ENCODE results near the gene THSD8. TPM values are rescaled to one million over a fixed set of nuclear protein-coding genes. Genes with fewer than 3 reads are reported as not detected.

Gene THSD8
- 3.8 TPM for polyA plus RNA-seq
- long read RNA-seq, donor 1, result 0 reads
- long read RNA-seq, donor 2, result 0 reads
- long read RNA-seq, donor 3, result 0 reads
- long read RNA-seq, donor 4, result 0 reads
- long read RNA-seq, donor 5, result 0 reads
- long read RNA-seq, donor 6, result 0 reads
- long read RNA-seq, donor 7, result 0 reads
- long read RNA-seq, donor 8, result 0 reads
- long read RNA-seq, donor 9, result 0 reads
- long read RNA-seq, donor 10, result 0 reads
- long read RNA-seq, donor 11, result 0 reads

- peaks cover 27% of the 10 kb centered on the region for H3K4me1 ChIP-seq (ENCODE audit: control insufficient read depth, insufficient read depth, low read length)
- H3K4me3 ChIP-seq (ENCODE audit: low read length), result peak within 1 kb of the TSS; percentile 100
- WGBS (ENCODE audit: insufficient coverage, low lambda C conversion rate), result no CpG with 5 or more reads among the region's 78 CpGs
- peak; percentile 73 to 90 for DNase-seq
- H3K36me3 ChIP-seq (ENCODE audit: control insufficient read depth, insufficient read depth, low read length), result peaks cover 24% of the 10 kb centered on the region
- no peaks in the 10 kb centered on the region for H3K27me3 ChIP-seq (ENCODE audit: control insufficient read depth, insufficient read depth, low read length)
- H3K9me3 ChIP-seq (ENCODE audit: control insufficient read depth, low read depth, low read length), result peaks cover 7% of the 10 kb centered on the region
- H3K27ac ChIP-seq (ENCODE audit: low read length), result peak within 1 kb of the TSS; percentile 84
Observed at GRCh38 chr19:12801466-12802266, at the start of gene THSD8, which contains the start of gene PRDX2. Gene THSD8, plus strand, starts transcription at chr19:12802069. Its CDS starts 3 bp downstream, at chr19:12802072. Gene PRDX2, minus strand, starts transcription at chr19:12801800. Its CDS starts 539 bp downstream, at chr19:12801261.

DNA sequence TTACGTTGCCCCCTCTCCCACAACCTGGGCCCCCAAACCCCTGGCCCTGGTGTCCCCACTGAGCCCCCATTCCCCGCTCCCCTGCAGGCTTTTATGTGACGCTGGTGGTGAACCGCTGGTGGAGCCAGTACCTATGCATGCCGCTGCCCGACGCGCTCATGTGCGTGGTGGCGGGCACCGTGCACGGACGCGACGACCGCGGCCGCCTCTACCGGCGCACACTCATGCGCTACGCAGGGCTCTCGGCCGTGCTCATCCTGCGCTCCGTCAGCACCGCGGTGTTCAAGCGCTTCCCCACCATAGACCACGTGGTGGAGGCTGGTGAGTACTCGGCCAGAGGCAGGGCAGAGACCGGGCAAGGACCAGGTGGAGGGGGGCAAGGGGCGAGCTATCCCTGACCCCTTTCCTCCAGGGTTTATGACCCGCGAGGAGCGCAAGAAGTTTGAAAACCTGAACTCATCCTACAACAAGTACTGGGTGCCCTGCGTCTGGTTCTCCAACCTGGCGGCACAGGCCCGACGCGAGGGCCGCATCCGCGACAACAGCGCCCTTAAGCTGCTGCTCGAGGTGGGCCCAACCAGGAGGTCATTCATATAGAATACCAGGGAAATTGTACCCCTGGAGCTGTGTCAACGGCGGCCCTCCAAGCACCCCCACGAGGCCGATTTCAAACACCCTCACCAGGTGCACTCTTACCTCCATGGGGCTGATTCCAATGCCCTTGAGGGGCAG is 47.2 kb upstream of the THSD8 start:
- Histone ChIP-seq H3K4me3 (ENCODE audit: low read length) (no peak overlapping the region), H3K36me3 (ENCODE audit: control insufficient read depth, insufficient read depth, low read length) (no peaks in the 10 kb centered on the region), H3K4me1 (ENCODE audit: control insufficient read depth, insufficient read depth, low read length) (peaks cover 5% of the 10 kb centered on the region), H3K9me3 (ENCODE audit: control insufficient read depth, low read depth, low read length) (no peaks in the 10 kb centered on the region), H3K27me3 (ENCODE audit: control insufficient read depth, insufficient read depth, low read length) (peaks cover 33% of the 10 kb centered on the region), H3K27ac (ENCODE audit: low read length) (no peak overlapping the region)
- no CpG with 5 or more reads among the region's 50 CpGs for WGBS (ENCODE audit: insufficient coverage, low lambda C conversion rate)
- DNase-seq, result no peak

GRCh38 chr19:12756150-12756883 is 45.6 kb upstream of the THSD8 start:
- H3K27me3 ChIP-seq (ENCODE audit: control insufficient read depth, insufficient read depth, low read length), result peaks cover 22% of the 10 kb centered on the region
- H3K4me1 ChIP-seq (ENCODE audit: control insufficient read depth, insufficient read depth, low read length), result peaks cover 5% of the 10 kb centered on the region
- H3K36me3 ChIP-seq (ENCODE audit: control insufficient read depth, insufficient read depth, low read length), result no peaks in the 10 kb centered on the region
- H3K4me3 ChIP-seq (ENCODE audit: low read length), result no peak overlapping the region
- peaks cover 3% of the 10 kb centered on the region for H3K9me3 ChIP-seq (ENCODE audit: control insufficient read depth, low read depth, low read length)
- WGBS (ENCODE audit: insufficient coverage, low lambda C conversion rate), result 60% methylated on average over 1 of the region's 19 CpGs
- DNase-seq, result no peak
- no peak overlapping the region for H3K27ac ChIP-seq (ENCODE audit: low read length)

DNA sequence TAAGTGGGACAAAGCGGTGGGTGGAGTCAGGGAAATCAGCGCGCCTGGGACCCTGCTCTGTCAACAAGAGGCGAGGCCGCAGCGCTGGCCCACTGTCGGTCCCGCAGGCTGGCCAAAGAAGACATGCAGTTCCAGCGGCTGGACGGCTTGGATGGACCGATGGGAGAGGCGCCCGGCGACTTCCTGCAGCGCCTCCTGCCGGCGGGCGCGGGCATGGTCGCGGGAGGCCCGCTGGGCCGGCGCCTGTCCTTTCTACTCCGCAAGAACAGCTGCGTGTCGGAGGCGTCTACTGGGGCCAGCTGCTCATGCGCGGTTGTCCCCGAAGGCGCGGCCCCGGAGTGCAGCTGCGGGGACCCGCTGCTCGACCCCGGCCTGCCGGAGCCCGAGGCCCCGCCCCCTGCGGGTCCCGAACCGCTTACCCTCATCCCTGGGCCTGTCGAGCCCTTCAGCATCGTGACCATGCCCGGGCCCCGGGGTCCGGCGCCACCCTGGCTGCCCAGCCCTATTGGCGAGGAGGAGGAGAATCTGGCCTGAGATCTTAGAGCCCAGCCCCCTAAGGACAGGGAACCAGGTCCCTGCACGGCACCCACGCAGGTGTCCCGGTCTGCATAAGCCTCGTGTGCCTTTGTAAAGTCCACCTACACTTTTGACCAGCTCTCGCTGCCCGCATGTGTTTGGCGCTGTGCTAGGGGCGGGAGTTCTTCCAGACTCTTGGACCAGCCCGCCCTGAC is 44.2 kb upstream of the THSD8 start:
- peak; percentile 73 to 74 for DNase-seq
- Histone ChIP-seq H3K27ac (ENCODE audit: low read length) (no peak overlapping the region), H3K4me1 (ENCODE audit: control insufficient read depth, insufficient read depth, low read length) (peaks cover 5% of the 10 kb centered on the region), H3K36me3 (ENCODE audit: control insufficient read depth, insufficient read depth, low read length) (peaks cover 8% of the 10 kb centered on the region), H3K4me3 (ENCODE audit: low read length) (peak overlapping the region; percentile 21), H3K27me3 (ENCODE audit: control insufficient read depth, insufficient read depth, low read length) (peaks cover 16% of the 10 kb centered on the region), H3K9me3 (ENCODE audit: control insufficient read depth, low read depth, low read length) (peaks cover 3% of the 10 kb centered on the region)
- no CpG with 5 or more reads among the region's 60 CpGs for WGBS (ENCODE audit: insufficient coverage, low lambda C conversion rate)

DNA sequence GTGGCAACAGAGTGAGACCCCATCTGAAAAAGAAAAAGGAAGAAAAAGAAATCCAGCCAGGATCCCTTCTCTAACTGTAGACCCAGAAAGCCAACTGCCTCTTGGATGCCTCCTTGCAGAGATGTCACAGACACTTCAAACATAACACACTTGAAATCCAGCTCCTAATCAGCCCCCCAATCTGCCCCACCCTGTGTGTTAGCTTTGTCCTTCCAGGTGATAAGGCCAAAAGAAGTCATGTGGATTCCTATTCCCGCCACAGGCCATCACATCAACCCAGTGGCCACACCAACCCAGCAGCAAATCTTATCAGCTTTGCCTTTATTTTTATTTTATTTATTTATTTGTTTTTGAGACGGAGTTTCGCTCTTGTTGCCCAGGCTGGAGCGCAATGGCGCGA is 42.2 kb upstream of the THSD8 start:
- H3K27me3 ChIP-seq (ENCODE audit: control insufficient read depth, insufficient read depth, low read length), result peaks cover 2% of the 10 kb centered on the region
- H3K4me1 ChIP-seq (ENCODE audit: control insufficient read depth, insufficient read depth, low read length), result peaks cover 5% of the 10 kb centered on the region
- WGBS (ENCODE audit: insufficient coverage, low lambda C conversion rate), result no CpG with 5 or more reads among the region's 6 CpGs

DNA sequence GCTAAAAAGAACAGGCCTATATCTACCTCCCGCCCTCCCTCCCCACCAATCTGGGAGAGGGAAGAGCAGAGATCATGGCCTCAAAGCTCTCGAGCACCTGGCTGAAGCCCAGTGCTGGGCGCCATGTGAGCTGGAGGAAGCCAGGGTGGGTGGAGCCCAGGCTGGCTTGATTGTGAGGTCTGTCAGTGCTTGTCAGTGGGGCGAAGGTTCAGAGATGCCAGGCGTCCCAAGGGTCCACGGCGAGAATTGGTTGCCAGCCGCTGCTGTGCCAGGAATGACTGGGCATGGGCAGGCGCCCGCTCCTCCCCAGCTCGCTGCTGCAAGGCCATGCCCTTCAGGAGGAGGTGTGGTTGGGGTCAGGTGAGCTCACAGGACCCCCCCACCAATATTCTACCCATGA is 38.8 kb upstream of the THSD8 start:
- Histone ChIP-seq H3K4me1 (ENCODE audit: control insufficient read depth, insufficient read depth, low read length) (peaks cover 4% of the 10 kb centered on the region), H3K4me3 (ENCODE audit: low read length) (no peak overlapping the region), H3K9me3 (ENCODE audit: control insufficient read depth, low read depth, low read length) (peaks cover 7% of the 10 kb centered on the region), H3K27ac (ENCODE audit: low read length) (no peak overlapping the region), H3K27me3 (ENCODE audit: control insufficient read depth, insufficient read depth, low read length) (no peaks in the 10 kb centered on the region), H3K36me3 (ENCODE audit: control insufficient read depth, insufficient read depth, low read length) (peaks cover 50% of the 10 kb centered on the region)
- DNase-seq, result no peak
- no CpG with 5 or more reads among the region's 11 CpGs for WGBS (ENCODE audit: insufficient coverage, low lambda C conversion rate)

More for the DNA sequence above, 42.2 kb upstream of the THSD8 start:
- Histone ChIP-seq H3K9me3 (ENCODE audit: control insufficient read depth, low read depth, low read length) (peaks cover 7% of the 10 kb centered on the region), H3K36me3 (ENCODE audit: control insufficient read depth, insufficient read depth, low read length) (peaks cover 25% of the 10 kb centered on the region), H3K27ac (ENCODE audit: low read length) (no peak overlapping the region), H3K4me3 (ENCODE audit: low read length) (no peak overlapping the region)
- DNase-seq, result no peak

DNA sequence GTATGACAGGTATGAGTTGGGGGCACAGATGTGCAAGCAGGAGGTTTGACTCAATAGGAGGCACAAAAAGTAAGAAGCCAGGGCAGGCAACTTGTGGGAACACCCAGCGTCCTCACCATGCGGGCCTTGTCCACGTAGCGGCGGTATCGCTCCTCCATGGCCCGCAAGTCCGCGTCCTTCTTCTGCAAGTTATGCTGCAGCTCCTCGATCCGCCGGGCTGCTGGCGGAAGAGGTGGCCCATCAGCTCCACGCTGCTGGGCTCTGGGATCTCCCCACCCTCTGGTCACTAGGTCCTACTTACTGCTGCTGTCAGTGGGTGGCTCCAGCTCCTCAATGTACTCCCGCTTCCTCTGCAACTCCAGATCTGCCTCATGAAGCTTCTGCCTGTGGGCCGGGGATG is 37.2 kb upstream of the THSD8 start:
- Histone ChIP-seq H3K4me3 (ENCODE audit: low read length) (no peak overlapping the region), H3K9me3 (ENCODE audit: control insufficient read depth, low read depth, low read length) (peaks cover 7% of the 10 kb centered on the region), H3K36me3 (ENCODE audit: control insufficient read depth, insufficient read depth, low read length) (peaks cover 57% of the 10 kb centered on the region), H3K4me1 (ENCODE audit: control insufficient read depth, insufficient read depth, low read length) (peaks cover 3% of the 10 kb centered on the region), H3K27ac (ENCODE audit: low read length) (no peak overlapping the region), H3K27me3 (ENCODE audit: control insufficient read depth, insufficient read depth, low read length) (no peaks in the 10 kb centered on the region)
- no peak for DNase-seq
- WGBS (ENCODE audit: insufficient coverage, low lambda C conversion rate), result 100% methylated on average over 1 of the region's 16 CpGs

DNA sequence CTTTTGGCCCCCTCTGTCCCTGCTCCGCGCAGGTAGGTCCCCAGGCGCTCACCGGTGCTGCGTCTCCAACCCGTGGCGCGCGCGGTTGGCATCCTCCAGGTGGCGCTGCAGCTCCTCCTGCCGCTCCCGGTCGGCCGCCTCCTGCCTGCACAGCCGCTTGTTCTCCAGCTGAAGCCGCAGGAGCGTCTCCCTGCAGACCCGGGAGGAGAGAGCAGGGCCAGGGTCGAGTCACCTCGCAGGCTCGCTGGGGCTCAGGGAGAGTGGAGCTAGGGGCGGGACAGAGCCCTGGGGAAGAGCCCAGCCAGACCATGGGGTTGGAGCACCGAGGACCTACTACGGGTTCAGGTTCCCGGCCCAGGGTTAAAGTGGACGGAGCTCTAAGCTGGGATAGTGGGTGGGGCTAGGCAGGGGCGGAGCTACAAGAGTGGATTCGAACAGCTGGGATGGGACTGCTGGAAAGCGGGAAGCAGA is 35.8 kb upstream of the THSD8 start:
- 6% methylated on average over 3 of the region's 30 CpGs for WGBS (ENCODE audit: insufficient coverage, low lambda C conversion rate)
- peak overlapping the region; percentile 40 for H3K4me3 ChIP-seq (ENCODE audit: low read length)
- peaks cover 66% of the 10 kb centered on the region for H3K36me3 ChIP-seq (ENCODE audit: control insufficient read depth, insufficient read depth, low read length)
- peaks cover 4% of the 10 kb centered on the region for H3K9me3 ChIP-seq (ENCODE audit: control insufficient read depth, low read depth, low read length)
- H3K27ac ChIP-seq (ENCODE audit: low read length), result peak overlapping the region; percentile 79
- no peaks in the 10 kb centered on the region for H3K27me3 ChIP-seq (ENCODE audit: control insufficient read depth, insufficient read depth, low read length)
- peak; percentile 78 to 88 for DNase-seq
- peaks cover 3% of the 10 kb centered on the region for H3K4me1 ChIP-seq (ENCODE audit: control insufficient read depth, insufficient read depth, low read length)

GRCh38 chr19:12767150-12767549 is 34.7 kb upstream of the THSD8 start:
- H3K27me3 ChIP-seq (ENCODE audit: control insufficient read depth, insufficient read depth, low read length), result no peaks in the 10 kb centered on the region
- H3K9me3 ChIP-seq (ENCODE audit: control insufficient read depth, low read depth, low read length), result peaks cover 4% of the 10 kb centered on the region
- peaks cover 3% of the 10 kb centered on the region for H3K4me1 ChIP-seq (ENCODE audit: control insufficient read depth, insufficient read depth, low read length)
- no CpG with 5 or more reads among the region's 11 CpGs for WGBS (ENCODE audit: insufficient coverage, low lambda C conversion rate)
- H3K36me3 ChIP-seq (ENCODE audit: control insufficient read depth, insufficient read depth, low read length), result peaks cover 69% of the 10 kb centered on the region
- no peak overlapping the region for H3K27ac ChIP-seq (ENCODE audit: low read length)
- H3K4me3 ChIP-seq (ENCODE audit: low read length), result no peak overlapping the region
- DNase-seq, result no peak
